ENCODE data around the gene SLC35B4. TPM values are rescaled to one million over a fixed set of nuclear protein-coding genes. Genes with fewer than 3 reads are reported as not detected.

The SLC35B4 gene
- total and polyA plus RNA-seq, 3 donors from 2014 or later: 11.0 to 15.7 (median 13.9) TPM

DNA sequence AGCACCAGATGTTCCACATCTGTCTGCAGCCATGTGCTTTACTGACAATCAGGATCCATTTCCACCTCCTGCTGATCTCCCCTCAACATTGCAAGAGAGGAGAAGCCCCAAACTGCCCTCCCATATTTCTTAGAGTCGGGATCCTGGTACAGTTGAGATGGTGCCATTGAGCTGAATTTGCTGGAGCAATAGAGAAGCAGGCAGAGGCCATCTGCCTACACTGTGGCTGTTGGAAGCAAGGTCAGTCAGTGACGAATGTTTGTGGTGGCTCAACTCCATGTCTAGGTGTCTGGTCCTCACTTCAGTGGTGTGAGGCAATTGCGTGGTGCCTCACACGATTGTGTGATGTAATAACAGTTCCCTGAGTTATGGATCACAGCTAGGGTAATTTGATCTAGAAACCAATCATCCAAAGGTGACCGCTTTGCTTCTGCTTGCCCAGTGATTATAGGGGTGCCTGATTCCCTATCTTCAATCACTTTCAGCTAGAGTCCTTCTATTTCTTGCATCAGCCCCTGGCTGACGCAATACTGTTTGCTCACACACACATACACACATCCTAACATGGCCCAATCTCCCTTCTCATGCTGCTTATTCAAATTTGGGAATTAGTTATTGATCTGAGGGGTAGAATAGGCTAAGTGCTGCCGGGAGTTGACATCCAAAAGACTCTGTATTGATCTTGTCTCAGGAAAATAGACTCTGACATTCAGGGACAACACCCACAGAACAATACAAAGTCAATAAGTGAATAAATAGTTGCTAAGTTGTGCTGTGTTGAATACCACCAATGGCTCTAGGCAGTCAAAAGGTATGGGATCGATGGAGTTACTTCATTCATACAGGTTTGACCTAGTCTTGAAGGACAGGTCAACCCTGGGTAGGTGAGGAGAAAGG lies 46.1 kb upstream of the SLC35B4 start:
- no peak for DNase-seq
- Histone ChIP-seq H3K27ac (no peak overlapping the region), H3K9me3 (no peaks in the 10 kb centered on the region), H3K4me1 (no peaks in the 10 kb centered on the region), H3K27me3 (no peaks in the 10 kb centered on the region), H3K4me3 (no peak overlapping the region), H3K36me3 (ENCODE audit: low read depth, missing control alignments) (no peaks in the 10 kb centered on the region)
- intact Hi-C loops (cut with DNase I; ENCODE audit: low total_unique reads): no loop called here
- 88 to 93% methylated on average over 7 to 8 of the region's 8 CpGs for WGBS, 2 donors
- no peak for TF ChIP-seq POLR2A (IDR thresholded peaks at IDR 0.05)
- TF ChIP-seq, protein P1, sequence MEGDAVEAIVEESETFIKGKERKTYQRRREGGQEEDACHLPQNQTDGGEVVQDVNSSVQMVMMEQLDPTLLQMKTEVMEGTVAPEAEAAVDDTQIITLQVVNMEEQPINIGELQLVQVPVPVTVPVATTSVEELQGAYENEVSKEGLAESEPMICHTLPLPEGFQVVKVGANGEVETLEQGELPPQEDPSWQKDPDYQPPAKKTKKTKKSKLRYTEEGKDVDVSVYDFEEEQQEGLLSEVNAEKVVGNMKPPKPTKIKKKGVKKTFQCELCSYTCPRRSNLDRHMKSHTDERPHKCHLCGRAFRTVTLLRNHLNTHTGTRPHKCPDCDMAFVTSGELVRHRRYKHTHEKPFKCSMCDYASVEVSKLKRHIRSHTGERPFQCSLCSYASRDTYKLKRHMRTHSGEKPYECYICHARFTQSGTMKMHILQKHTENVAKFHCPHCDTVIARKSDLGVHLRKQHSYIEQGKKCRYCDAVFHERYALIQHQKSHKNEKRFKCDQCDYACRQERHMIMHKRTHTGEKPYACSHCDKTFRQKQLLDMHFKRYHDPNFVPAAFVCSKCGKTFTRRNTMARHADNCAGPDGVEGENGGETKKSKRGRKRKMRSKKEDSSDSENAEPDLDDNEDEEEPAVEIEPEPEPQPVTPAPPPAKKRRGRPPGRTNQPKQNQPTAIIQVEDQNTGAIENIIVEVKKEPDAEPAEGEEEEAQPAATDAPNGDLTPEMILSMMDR (IDR thresholded peaks at IDR 0.05): no peak

DNA sequence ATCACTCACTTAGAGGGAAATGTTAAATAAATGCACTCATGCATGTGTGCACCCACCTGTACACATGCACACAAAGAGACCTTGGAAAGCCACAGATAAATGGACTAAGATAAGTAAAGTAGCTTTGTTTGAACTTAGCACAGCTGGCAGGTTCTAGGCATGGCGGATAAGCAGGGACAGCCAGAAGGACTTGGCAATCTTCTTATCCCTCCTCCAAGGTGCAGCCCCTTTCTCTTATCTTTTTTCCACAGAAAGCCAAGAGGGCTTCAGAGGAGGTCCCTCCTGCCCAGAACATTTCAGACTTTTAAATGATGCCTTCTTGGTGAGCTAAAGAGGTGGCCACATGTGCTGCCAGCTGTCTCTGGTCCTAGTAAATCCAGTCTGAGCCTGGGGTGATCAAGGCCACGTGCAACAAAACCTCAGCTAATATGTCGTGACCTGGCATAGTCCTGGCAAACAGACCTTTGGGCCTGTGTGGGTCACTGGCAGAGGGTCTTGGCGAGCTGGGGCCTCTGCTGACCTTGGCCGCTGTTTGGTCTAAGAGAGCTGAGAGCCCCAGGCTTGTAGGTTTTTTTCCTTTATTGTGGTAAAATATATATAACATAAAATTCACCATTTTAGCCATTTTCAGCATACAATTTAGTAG lies 43.2 kb upstream of the SLC35B4 start:
- no peaks in the 10 kb centered on the region for H3K27me3 ChIP-seq
- no peaks in the 10 kb centered on the region for H3K36me3 ChIP-seq (ENCODE audit: low read depth, missing control alignments)
- no peak overlapping the region for H3K4me3 ChIP-seq
- intact Hi-C loops (cut with DNase I; ENCODE audit: low total_unique reads): no loop called here
- TF ChIP-seq, protein P1 (IDR thresholded peaks at IDR 0.05): no peak
- no peak for TF ChIP-seq POLR2A (IDR thresholded peaks at IDR 0.05)
- no peaks in the 10 kb centered on the region for H3K9me3 ChIP-seq
- H3K27ac ChIP-seq: no peak overlapping the region
- WGBS, 2 donors: 53 to 57% methylated on average over 5 of the region's 5 CpGs
- DNase-seq: no peak
- no peaks in the 10 kb centered on the region for H3K4me1 ChIP-seq

DNA sequence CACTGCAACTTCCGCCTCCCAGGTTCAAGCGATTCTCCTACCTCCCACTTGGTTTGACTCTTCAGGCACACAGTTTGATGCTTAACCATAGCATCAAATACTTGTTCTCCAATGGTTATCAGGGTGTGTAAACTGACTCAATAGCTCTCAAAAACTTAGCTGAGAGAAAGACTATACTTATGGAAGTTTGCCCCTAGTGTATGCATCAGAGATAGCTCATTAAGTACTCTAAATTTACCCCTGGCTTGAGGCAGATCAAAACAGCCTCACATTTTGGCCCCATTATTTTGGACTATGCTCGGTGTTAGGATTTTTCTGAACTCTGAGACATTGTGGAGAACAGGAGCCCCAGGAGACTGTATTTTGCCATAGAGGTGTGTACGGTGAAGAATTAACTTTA lies 40.8 kb upstream of the SLC35B4 start:
- 90% methylated on average over 3 to 4 of the region's 4 CpGs for WGBS, 2 donors
- intact Hi-C loops (cut with DNase I; ENCODE audit: low total_unique reads): no loop called here
- Histone ChIP-seq H3K9me3 (no peaks in the 10 kb centered on the region), H3K36me3 (ENCODE audit: low read depth, missing control alignments) (no peaks in the 10 kb centered on the region), H3K27me3 (no peaks in the 10 kb centered on the region), H3K4me1 (no peaks in the 10 kb centered on the region), H3K27ac (no peak overlapping the region), H3K4me3 (no peak overlapping the region)
- TF ChIP-seq, protein P1 (IDR thresholded peaks at IDR 0.05): no peak
- TF ChIP-seq POLR2A (IDR thresholded peaks at IDR 0.05): no peak
- no peak for DNase-seq

DNA sequence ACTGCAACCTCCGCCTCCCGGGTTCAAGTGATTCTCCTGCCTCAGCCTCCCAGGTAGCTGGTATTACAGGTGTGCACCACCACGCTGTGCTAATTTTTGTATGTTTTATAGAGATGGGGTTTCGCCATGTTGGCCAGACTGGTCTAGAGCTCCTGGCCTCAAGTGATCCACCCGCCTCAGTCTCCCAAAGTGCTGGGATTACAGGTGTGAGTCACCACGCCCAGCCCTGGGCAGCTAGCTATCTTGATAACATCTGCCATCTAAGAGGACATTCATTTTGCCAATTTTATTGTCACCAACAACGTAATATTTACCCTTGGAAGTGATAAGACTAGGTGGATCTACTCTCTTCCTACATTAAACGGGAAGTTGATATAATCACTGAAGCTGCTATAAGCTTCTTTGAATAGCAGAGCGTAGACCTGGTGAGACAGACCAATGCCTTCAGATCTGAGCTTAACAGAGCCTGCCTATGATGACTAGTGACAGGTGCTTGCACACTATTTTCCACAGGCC lies 39.7 kb upstream of the SLC35B4 start:
- no peak overlapping the region for H3K4me3 ChIP-seq
- WGBS, 2 donors: 91 to 94% methylated on average over 9 of the region's 9 CpGs
- H3K36me3 ChIP-seq (ENCODE audit: low read depth, missing control alignments): no peaks in the 10 kb centered on the region
- H3K4me1 ChIP-seq: no peaks in the 10 kb centered on the region
- H3K9me3 ChIP-seq: no peaks in the 10 kb centered on the region
- no peaks in the 10 kb centered on the region for H3K27me3 ChIP-seq
- H3K27ac ChIP-seq: no peak overlapping the region
- no peak for DNase-seq
- no peak for TF ChIP-seq POLR2A (IDR thresholded peaks at IDR 0.05)
- TF ChIP-seq, protein P1 (IDR thresholded peaks at IDR 0.05): no peak
- intact Hi-C loops (cut with DNase I; ENCODE audit: low total_unique reads): no loop called here

Data from testis (tissue), 3 donors.